Right atrium auricular region (tissue), 2 donors: ENCODE results near the gene COL4A2. TPM values are rescaled to one million over a fixed set of nuclear protein-coding genes. Genes with fewer than 3 reads are reported as not detected.

Experiments used
- DNase-seq: peaks from one replicate; pipeline ENCODE4 v3.0.0-alpha.2; 2019; ENCODE audit warnings: low spot score
- H3K27ac ChIP-seq, 2 donors: fragments of 200-600 bp; sonication (generic); 1 replicate in 1 of 2; 2 replicates in 1 of 2; pipeline ENCODE4 v1.5.1; 2016 to 2019
- H3K27me3 ChIP-seq, 2 donors: fragments of 200-600 bp; sonication (generic); one replicate each; pipeline versions ENCODE4 v1.5.1 to v1.6.0; 2017 to 2019
- H3K36me3 ChIP-seq: fragments of 200-600 bp; sonication (generic); one replicate; pipeline ENCODE4 v1.5.1; 2016
- H3K4me1 ChIP-seq, 2 donors: fragments of 200-600 bp; sonication (generic); one replicate each; pipeline versions ENCODE4 v1.5.1 to v1.6.0; 2017 to 2019
- H3K4me3 ChIP-seq, 2 donors: fragments of 200-600 bp; sonication (generic); 1 replicate in 1 of 2; 2 replicates in 1 of 2; pipeline ENCODE4 v1.5.1; 2017 to 2019; ENCODE audit warnings: mild to moderate bottlenecking in 1 of 2, moderate library complexity in 1 of 2
- H3K9me3 ChIP-seq, 2 donors: fragments of 200-600 bp; sonication (generic); one replicate each; pipeline ENCODE4 v1.5.1; 2019
- total RNA-seq, 2 donors: library from RNA; depleted of rRNA; stranded (reverse); fragments of >200 nt; gene quantifications; one replicate each; pipeline ENCODE4 v1.1.0, GENCODE V29; 2016
- TF ChIP-seq, protein P1 (sequence below), 2 donors: fragments of 200-600 bp; sonication (generic); IDR thresholded peaks; one replicate each; pipeline ENCODE4 v1.5.1; 2019; ENCODE audit warnings: antibody characterized with exemption in 2 of 2

The COL4A2 gene
- total RNA-seq, 2 donors from 2014 or later = 141 to 153 TPM

DNA sequence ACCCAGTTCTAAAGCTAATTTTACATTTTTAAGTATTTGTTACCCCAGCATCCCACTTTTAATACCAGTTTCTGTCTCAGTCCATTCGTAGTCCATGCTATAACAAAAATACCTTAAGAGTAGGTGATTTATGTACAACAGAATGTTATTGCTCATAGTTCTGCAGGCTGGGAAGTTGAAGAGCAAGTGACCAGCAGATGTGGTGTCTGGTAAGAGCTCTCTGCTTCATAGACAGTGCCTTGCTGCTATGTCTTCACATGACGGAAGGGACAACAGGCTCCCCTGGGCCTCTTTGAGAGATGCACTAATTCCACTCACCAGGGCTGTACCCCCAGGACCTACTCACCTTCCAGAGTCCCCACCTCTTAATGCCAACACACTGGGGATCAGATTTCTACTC, 96.6 kb downstream of the COL4A2 start:
- TF ChIP-seq, protein P1, sequence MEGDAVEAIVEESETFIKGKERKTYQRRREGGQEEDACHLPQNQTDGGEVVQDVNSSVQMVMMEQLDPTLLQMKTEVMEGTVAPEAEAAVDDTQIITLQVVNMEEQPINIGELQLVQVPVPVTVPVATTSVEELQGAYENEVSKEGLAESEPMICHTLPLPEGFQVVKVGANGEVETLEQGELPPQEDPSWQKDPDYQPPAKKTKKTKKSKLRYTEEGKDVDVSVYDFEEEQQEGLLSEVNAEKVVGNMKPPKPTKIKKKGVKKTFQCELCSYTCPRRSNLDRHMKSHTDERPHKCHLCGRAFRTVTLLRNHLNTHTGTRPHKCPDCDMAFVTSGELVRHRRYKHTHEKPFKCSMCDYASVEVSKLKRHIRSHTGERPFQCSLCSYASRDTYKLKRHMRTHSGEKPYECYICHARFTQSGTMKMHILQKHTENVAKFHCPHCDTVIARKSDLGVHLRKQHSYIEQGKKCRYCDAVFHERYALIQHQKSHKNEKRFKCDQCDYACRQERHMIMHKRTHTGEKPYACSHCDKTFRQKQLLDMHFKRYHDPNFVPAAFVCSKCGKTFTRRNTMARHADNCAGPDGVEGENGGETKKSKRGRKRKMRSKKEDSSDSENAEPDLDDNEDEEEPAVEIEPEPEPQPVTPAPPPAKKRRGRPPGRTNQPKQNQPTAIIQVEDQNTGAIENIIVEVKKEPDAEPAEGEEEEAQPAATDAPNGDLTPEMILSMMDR (IDR thresholded peaks at IDR 0.05) = no peak
- Histone ChIP-seq H3K36me3 (no peaks in the 10 kb centered on the region), H3K27ac (peak overlapping the region in 1 of 2 donors; percentile 50), H3K27me3 (no peaks in the 10 kb centered on the region), H3K9me3 (no peaks in the 10 kb centered on the region), H3K4me3 (no peak overlapping the region), H3K4me1 (peaks cover 0 to 64% of the 10 kb centered on the region in 2 donors)
- no peak for DNase-seq

DNA sequence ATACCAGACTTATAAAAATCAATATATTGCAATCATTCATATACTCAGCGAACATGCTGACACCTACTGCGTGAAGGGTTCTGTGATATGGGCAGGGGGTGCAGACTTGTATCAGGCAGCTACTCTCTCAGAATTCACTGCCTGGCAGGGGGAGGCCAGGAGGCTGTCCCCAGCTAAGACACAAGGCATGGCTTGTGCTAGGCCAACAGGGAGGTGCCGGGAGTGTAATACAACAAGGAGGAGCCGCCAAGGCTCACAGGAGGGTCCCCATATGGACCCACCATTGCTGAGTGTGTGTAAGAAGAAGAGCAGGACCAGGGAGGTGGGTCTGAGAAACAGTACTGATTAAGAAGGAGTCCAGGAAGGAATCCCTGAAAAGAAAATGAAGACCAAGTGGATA, 97.2 kb downstream of the COL4A2 start:
- peaks cover 0 to 62% of the 10 kb centered on the region in 2 donors for H3K4me1 ChIP-seq
- H3K27me3 ChIP-seq = no peaks in the 10 kb centered on the region
- TF ChIP-seq, protein P1 (IDR thresholded peaks at IDR 0.05) = no peak
- no peaks in the 10 kb centered on the region for H3K9me3 ChIP-seq
- no peak overlapping the region for H3K4me3 ChIP-seq
- DNase-seq = peak; percentile 52
- H3K36me3 ChIP-seq = no peaks in the 10 kb centered on the region
- H3K27ac ChIP-seq = peak overlapping the region; percentile 33 to 72

DNA sequence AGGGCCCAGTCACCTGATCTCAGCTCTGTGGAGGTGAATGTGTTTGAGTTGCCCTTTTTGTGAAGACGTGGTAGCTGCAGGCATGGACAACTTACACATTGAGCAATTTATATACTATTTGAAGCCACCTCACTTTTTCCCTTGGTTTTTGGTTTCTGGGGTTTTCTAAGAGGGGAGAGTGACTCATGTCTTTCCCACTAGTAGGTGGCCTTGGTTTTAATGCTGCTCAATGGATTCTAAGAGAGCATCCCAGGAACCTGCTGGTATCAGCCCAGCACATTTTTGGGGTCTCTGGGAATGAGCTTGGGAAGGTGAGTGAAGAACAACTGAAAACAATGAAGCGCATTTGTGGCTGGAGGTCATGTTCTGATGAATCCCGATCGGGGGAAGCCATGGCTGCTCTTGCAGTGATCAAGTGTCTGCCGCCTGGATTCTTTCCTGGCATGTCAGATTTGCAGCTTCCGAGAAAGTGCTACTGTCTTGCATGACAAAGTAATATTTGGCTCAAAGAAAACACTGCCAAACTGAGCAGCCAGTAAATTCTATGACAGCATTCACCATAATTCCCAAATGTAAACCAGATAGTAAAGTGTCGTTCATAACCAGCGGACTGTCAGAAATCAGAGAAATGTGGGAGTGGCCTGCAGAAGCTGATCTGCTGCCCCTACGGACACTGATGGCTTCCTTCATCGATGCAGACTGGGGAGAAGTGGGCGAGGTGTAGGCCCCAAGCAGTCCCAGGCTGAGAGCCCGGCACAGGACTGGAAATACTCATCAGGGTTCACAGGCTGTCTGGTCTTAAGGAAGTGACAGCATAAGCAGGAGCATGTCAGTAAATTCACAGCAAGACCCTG, 98.7 kb downstream of the COL4A2 start:
- no peaks in the 10 kb centered on the region for H3K27me3 ChIP-seq
- H3K36me3 ChIP-seq = no peaks in the 10 kb centered on the region
- H3K4me1 ChIP-seq = peaks cover 0 to 67% of the 10 kb centered on the region in 2 donors
- no peaks in the 10 kb centered on the region for H3K9me3 ChIP-seq
- TF ChIP-seq, protein P1 (IDR thresholded peaks at IDR 0.05) = no peak
- no peak for DNase-seq
- H3K4me3 ChIP-seq = no peak overlapping the region
- H3K27ac ChIP-seq = peak overlapping the region; percentile 46 to 72

GRCh38 chr13:110407021-110407420, 99.9 kb downstream of the COL4A2 start:
- no peak for DNase-seq
- Histone ChIP-seq H3K4me3 (no peak overlapping the region), H3K9me3 (no peaks in the 10 kb centered on the region), H3K27me3 (no peaks in the 10 kb centered on the region), H3K36me3 (no peaks in the 10 kb centered on the region), H3K4me1 (peaks cover 0 to 76% of the 10 kb centered on the region in 2 donors), H3K27ac (peak overlapping the region; percentile 63 to 75)
- TF ChIP-seq, protein P1 (IDR thresholded peaks at IDR 0.05) = no peak

DNA sequence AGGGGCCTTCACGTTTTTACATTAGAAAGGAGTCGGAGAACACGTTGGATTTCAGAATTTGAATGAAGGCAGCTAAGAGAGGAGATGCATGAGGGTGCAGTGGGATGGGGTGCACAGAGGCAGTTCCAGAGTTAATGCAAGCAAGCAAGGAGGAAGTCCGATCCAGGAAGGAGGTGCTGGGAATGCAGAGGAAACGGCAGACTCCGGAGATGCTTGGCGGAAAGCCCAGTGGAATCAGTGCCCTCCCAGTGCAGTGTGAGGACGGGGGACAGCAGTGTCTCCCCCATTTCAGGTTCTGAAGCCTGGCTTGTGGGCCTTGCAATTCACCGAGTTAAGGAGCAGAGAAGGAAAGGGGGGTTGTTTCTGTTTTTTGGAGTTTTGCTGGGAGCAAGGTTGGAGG, 100.4 kb downstream of the COL4A2 start:
- no peak overlapping the region for H3K4me3 ChIP-seq
- no peak for DNase-seq
- no peaks in the 10 kb centered on the region for H3K36me3 ChIP-seq
- H3K27ac ChIP-seq = peak overlapping the region; percentile 63 to 75
- H3K9me3 ChIP-seq = no peaks in the 10 kb centered on the region
- H3K27me3 ChIP-seq = no peaks in the 10 kb centered on the region
- TF ChIP-seq, protein P1 (IDR thresholded peaks at IDR 0.05) = no peak
- H3K4me1 ChIP-seq = peaks cover 0 to 74% of the 10 kb centered on the region in 2 donors
